Measurements from ENCODE around the gene DCC.

DNA sequence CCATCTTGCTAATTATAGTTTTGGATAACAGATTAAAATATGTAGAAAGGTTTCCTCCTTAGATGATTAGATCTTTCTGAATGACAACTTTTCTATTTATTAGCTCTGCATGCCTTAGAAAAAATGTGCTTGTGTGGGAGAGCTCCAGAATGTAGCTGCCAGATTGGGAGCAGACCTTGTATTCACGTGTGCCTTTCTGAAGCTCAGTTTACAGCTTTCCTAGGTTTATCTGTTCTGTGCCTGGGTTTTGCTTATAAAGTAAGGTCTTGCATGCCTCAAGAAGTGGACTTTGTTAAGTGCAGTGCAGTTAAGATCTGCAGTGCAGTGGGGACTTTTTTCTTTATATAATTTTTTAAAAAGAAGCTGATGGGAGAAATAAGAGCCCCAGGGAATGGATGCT is 179.0 kb downstream of the DCC start:
- TF ChIP-seq, protein P1, sequence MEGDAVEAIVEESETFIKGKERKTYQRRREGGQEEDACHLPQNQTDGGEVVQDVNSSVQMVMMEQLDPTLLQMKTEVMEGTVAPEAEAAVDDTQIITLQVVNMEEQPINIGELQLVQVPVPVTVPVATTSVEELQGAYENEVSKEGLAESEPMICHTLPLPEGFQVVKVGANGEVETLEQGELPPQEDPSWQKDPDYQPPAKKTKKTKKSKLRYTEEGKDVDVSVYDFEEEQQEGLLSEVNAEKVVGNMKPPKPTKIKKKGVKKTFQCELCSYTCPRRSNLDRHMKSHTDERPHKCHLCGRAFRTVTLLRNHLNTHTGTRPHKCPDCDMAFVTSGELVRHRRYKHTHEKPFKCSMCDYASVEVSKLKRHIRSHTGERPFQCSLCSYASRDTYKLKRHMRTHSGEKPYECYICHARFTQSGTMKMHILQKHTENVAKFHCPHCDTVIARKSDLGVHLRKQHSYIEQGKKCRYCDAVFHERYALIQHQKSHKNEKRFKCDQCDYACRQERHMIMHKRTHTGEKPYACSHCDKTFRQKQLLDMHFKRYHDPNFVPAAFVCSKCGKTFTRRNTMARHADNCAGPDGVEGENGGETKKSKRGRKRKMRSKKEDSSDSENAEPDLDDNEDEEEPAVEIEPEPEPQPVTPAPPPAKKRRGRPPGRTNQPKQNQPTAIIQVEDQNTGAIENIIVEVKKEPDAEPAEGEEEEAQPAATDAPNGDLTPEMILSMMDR (conservative IDR thresholded peaks at IDR 0.05; ENCODE audit: low read depth in 2 of 2), result no peak
- TF ChIP-seq POLR2AphosphoS5 (IDR thresholded peaks at IDR 0.05; ENCODE audit: low read depth), result no peak
- TF ChIP-seq EZH2phosphoT487 (IDR thresholded peaks at IDR 0.05; ENCODE audit: unreplicated experiment), result no peak
- TF ChIP-seq, protein P2, sequence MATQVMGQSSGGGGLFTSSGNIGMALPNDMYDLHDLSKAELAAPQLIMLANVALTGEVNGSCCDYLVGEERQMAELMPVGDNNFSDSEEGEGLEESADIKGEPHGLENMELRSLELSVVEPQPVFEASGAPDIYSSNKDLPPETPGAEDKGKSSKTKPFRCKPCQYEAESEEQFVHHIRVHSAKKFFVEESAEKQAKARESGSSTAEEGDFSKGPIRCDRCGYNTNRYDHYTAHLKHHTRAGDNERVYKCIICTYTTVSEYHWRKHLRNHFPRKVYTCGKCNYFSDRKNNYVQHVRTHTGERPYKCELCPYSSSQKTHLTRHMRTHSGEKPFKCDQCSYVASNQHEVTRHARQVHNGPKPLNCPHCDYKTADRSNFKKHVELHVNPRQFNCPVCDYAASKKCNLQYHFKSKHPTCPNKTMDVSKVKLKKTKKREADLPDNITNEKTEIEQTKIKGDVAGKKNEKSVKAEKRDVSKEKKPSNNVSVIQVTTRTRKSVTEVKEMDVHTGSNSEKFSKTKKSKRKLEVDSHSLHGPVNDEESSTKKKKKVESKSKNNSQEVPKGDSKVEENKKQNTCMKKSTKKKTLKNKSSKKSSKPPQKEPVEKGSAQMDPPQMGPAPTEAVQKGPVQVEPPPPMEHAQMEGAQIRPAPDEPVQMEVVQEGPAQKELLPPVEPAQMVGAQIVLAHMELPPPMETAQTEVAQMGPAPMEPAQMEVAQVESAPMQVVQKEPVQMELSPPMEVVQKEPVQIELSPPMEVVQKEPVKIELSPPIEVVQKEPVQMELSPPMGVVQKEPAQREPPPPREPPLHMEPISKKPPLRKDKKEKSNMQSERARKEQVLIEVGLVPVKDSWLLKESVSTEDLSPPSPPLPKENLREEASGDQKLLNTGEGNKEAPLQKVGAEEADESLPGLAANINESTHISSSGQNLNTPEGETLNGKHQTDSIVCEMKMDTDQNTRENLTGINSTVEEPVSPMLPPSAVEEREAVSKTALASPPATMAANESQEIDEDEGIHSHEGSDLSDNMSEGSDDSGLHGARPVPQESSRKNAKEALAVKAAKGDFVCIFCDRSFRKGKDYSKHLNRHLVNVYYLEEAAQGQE (IDR thresholded peaks at IDR 0.05; ENCODE audit: unreplicated experiment), result no peak
- TF ChIP-seq ZNF331 (CRISPR knock-in tag; IDR thresholded peaks at IDR 0.05; ENCODE audit: low read depth), result no peak
- no peak for TF ChIP-seq CREB1 (CRISPR knock-in tag; IDR thresholded peaks at IDR 0.05; ENCODE audit: low read depth)
- TF ChIP-seq EZH2 (IDR thresholded peaks at IDR 0.05; ENCODE audit: low read depth, unreplicated experiment), result no peak
- no peak for TF ChIP-seq JUNB (IDR thresholded peaks at IDR 0.05; ENCODE audit: unreplicated experiment)
- TF ChIP-seq STAT1 (IDR thresholded peaks at IDR 0.05; ENCODE audit: unreplicated experiment), result no peak
- TF ChIP-seq, protein P3, sequence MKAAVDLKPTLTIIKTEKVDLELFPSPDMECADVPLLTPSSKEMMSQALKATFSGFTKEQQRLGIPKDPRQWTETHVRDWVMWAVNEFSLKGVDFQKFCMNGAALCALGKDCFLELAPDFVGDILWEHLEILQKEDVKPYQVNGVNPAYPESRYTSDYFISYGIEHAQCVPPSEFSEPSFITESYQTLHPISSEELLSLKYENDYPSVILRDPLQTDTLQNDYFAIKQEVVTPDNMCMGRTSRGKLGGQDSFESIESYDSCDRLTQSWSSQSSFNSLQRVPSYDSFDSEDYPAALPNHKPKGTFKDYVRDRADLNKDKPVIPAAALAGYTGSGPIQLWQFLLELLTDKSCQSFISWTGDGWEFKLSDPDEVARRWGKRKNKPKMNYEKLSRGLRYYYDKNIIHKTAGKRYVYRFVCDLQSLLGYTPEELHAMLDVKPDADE (IDR thresholded peaks at IDR 0.05), result no peak

Measured in GM23338 (cell line).